HEK293 (cell line): Measurements from ENCODE around the gene SLC22A17.

Experiments
- BCL11A ChIP-seq: fragments of 450-650 bp; formaldehyde crosslinking; IDR thresholded peaks from 2 replicates; pipeline ENCODE4 v1.5.1; 2016; ENCODE audit warnings: low read depth, missing biosample characterization, missing genetic modification characterization
- EGR2 ChIP-seq: fragments of 450-650 bp; formaldehyde crosslinking; IDR thresholded peaks from 2 replicates; pipeline ENCODE4 v1.5.1; 2016; ENCODE audit warnings: low read depth, missing biosample characterization, missing genetic modification characterization
- FEZF1 ChIP-seq: fragments of 450-650 bp; formaldehyde crosslinking; IDR thresholded peaks from 2 replicates; pipeline ENCODE4 v1.5.1; 2016; ENCODE audit warnings: missing biosample characterization, missing genetic modification characterization
- GLIS2 ChIP-seq: fragments of 450-650 bp; formaldehyde crosslinking; IDR thresholded peaks from 2 replicates; pipeline ENCODE4 v1.5.1; 2016; ENCODE audit warnings: missing biosample characterization, missing genetic modification characterization
- KLF16 ChIP-seq: fragments of 450-650 bp; formaldehyde crosslinking; IDR thresholded peaks from 2 replicates; pipeline ENCODE4 v1.5.1; 2017; ENCODE audit warnings: missing biosample characterization, missing genetic modification characterization
- PATZ1 ChIP-seq: fragments of 450-650 bp; formaldehyde crosslinking; IDR thresholded peaks from 2 replicates; pipeline ENCODE4 v1.5.1; 2016; ENCODE audit warnings: missing biosample characterization, missing genetic modification characterization
- SP3 ChIP-seq: fragments of 450-650 bp; formaldehyde crosslinking; IDR thresholded peaks from 2 replicates; pipeline ENCODE4 v1.5.1; 2016; ENCODE audit warnings: missing biosample characterization, missing genetic modification characterization
- ZBTB10 ChIP-seq: fragments of 450-650 bp; formaldehyde crosslinking; IDR thresholded peaks from 2 replicates; pipeline ENCODE4 v1.5.1; 2016; ENCODE audit warnings: missing biosample characterization, missing genetic modification characterization
- ZBTB26 ChIP-seq: fragments of 450-650 bp; formaldehyde crosslinking; optimal IDR thresholded peaks from 2 replicates; pipeline ENCODE3; 2016; ENCODE audit warnings: missing biosample characterization, mild to moderate bottlenecking, missing genetic modification characterization
- ZBTB44 ChIP-seq: fragments of 450-650 bp; IDR thresholded peaks from 2 replicates; pipeline ENCODE4 v1.5.1; 2018; ENCODE audit warnings: missing biosample characterization, mild to moderate bottlenecking, missing genetic modification characterization
- ZEB2 ChIP-seq: fragments of 450-650 bp; formaldehyde crosslinking; IDR thresholded peaks from 2 replicates; pipeline ENCODE4 v1.5.1; 2016; ENCODE audit warnings: missing biosample characterization, missing genetic modification characterization
- ZFP37 ChIP-seq: fragments of 450-650 bp; formaldehyde crosslinking; IDR thresholded peaks from 2 replicates; pipeline ENCODE4 v1.5.1; 2016; ENCODE audit warnings: missing biosample characterization, missing genetic modification characterization
- ZNF114 ChIP-seq: fragments of 450-650 bp; formaldehyde crosslinking; IDR thresholded peaks from 2 replicates; pipeline ENCODE4 v1.5.0; 2017; ENCODE audit warnings: missing biosample characterization, missing genetic modification characterization
- ZNF223 ChIP-seq: fragments of 450-650 bp; formaldehyde crosslinking; IDR thresholded peaks from 2 replicates; pipeline ENCODE4 v1.5.1; 2016; ENCODE audit warnings: missing biosample characterization, missing genetic modification characterization
- ZNF391 ChIP-seq: fragments of 450-650 bp; formaldehyde crosslinking; IDR thresholded peaks from 2 replicates; pipeline ENCODE4 v1.5.1; 2016; ENCODE audit warnings: low read depth, missing biosample characterization, missing genetic modification characterization, borderline replicate concordance
- ZNF404 ChIP-seq: fragments of 450-650 bp; formaldehyde crosslinking; IDR thresholded peaks from 2 replicates; pipeline ENCODE4 v1.5.1; 2017; ENCODE audit warnings: missing biosample characterization, missing genetic modification characterization
- ZNF449 ChIP-seq: fragments of 450-650 bp; formaldehyde crosslinking; IDR thresholded peaks from 2 replicates; pipeline ENCODE4 v1.5.1; 2017; ENCODE audit warnings: missing biosample characterization, mild to moderate bottlenecking, missing genetic modification characterization, moderate library complexity
- ZNF510 ChIP-seq: fragments of 450-650 bp; formaldehyde crosslinking; IDR thresholded peaks from 2 replicates; pipeline ENCODE4 v1.5.1; 2018; ENCODE audit warnings: mild to moderate bottlenecking, missing genetic modification characterization, missing biosample characterization; ENCODE audit not compliant: insufficient replicate concordance
- ZNF548 ChIP-seq: fragments of 450-650 bp; formaldehyde crosslinking; IDR thresholded peaks from 2 replicates; pipeline ENCODE4 v1.5.1; 2016; ENCODE audit warnings: missing biosample characterization, missing genetic modification characterization
- ZNF555 ChIP-seq: fragments of 450-650 bp; formaldehyde crosslinking; conservative IDR thresholded peaks from 2 replicates; pipeline ENCODE4 v1.5.1; 2017; ENCODE audit warnings: missing biosample characterization, mild to moderate bottlenecking, missing genetic modification characterization, inconsistent platforms
- ZNF600 ChIP-seq: fragments of 450-650 bp; formaldehyde crosslinking; IDR thresholded peaks from 2 replicates; pipeline ENCODE4 v1.5.1; 2016; ENCODE audit warnings: missing biosample characterization, missing genetic modification characterization
- ZNF629 ChIP-seq: fragments of 450-650 bp; formaldehyde crosslinking; IDR thresholded peaks from 2 replicates; pipeline ENCODE4 v1.5.1; 2017; ENCODE audit warnings: missing biosample characterization, missing genetic modification characterization
- ZNF692 ChIP-seq: fragments of 450-650 bp; formaldehyde crosslinking; IDR thresholded peaks from 2 replicates; pipeline ENCODE4 v1.5.1; 2016; ENCODE audit warnings: missing biosample characterization, missing genetic modification characterization
- ZNF704 ChIP-seq: fragments of 450-650 bp; formaldehyde crosslinking; IDR thresholded peaks from 2 replicates; pipeline ENCODE4 v1.5.1; 2016; ENCODE audit warnings: missing biosample characterization, missing genetic modification characterization
- ZXDB ChIP-seq: fragments of 450-650 bp; formaldehyde crosslinking; IDR thresholded peaks from 2 replicates; pipeline ENCODE4 v1.5.1; 2016; ENCODE audit warnings: missing biosample characterization, missing genetic modification characterization

SLC22A17 gene

GRCh38 chr14:23306412-23307145 lies 46.1 kb downstream of the SLC22A17 start, which contains the start of gene BCL2L2 (continued):
- TF ChIP-seq ZNF510 (tag by site-specific recombination) (no peak), FEZF1 (tag by site-specific recombination) (peak; percentile 42; the same call in 1 of the 2 replicates), ZNF555 (no peak), ZEB2 (peak; percentile 68), GLIS2 (tag by site-specific recombination) (peak; percentile 40; the same call in 1 of the 2 replicates), BCL11A (0 out of 2 replicates have a peak, but pooled peaks have one; percentile 41), ZNF600 (tag by site-specific recombination) (peak; percentile 95), ZNF692 (tag by site-specific recombination) (peak; percentile 99), ZXDB (tag by site-specific recombination) (peak; percentile 91), ZNF404 (tag by site-specific recombination) (no peak), ZNF548 (no peak), ZBTB44 (tag by site-specific recombination) (no peak), ZNF223 (tag by site-specific recombination) (no peak), ZNF391 (tag by site-specific recombination) (peak; percentile 56; the same call in 1 of the 2 replicates), PATZ1 (tag by site-specific recombination) (peak; percentile 100), ZNF704 (tag by site-specific recombination) (0 out of 2 replicates have a peak, but pooled peaks have one; percentile 20), SP3 (peak; percentile 100), KLF16 (peak; percentile 85), ZNF629 (tag by site-specific recombination) (peak; percentile 85), ZFP37 (tag by site-specific recombination) (0 out of 2 replicates have a peak, but pooled peaks have one; percentile 51), ZNF449 (tag by site-specific recombination) (0 out of 2 replicates have a peak, but pooled peaks have one; percentile 19), ZNF114 (tag by site-specific recombination) (no peak), ZBTB10 (tag by site-specific recombination) (peak; percentile 76), EGR2 (tag by site-specific recombination) (0 out of 2 replicates have a peak, but pooled peaks have one; percentile 28), ZBTB26 (tag by site-specific recombination) (peak; percentile 20)
